GM18505 (cell line): Measurements from ENCODE around the gene GNGT2.

Experiments
- ATAC-seq: cut with Tn5 transposase; IDR thresholded peaks from one replicate; pipeline ENCODE4 v1.9.1; 2021; ENCODE audit not compliant: unreplicated experiment
- POLR2A ChIP-seq: IDR thresholded peaks from 4 replicates; pipeline ENCODE4 v1.6.1; 2011; ENCODE audit warnings: borderline replicate concordance; ENCODE audit not compliant: insufficient read depth, insufficient read length; ENCODE audit errors: extremely low read depth

GNGT2 gene

DNA sequence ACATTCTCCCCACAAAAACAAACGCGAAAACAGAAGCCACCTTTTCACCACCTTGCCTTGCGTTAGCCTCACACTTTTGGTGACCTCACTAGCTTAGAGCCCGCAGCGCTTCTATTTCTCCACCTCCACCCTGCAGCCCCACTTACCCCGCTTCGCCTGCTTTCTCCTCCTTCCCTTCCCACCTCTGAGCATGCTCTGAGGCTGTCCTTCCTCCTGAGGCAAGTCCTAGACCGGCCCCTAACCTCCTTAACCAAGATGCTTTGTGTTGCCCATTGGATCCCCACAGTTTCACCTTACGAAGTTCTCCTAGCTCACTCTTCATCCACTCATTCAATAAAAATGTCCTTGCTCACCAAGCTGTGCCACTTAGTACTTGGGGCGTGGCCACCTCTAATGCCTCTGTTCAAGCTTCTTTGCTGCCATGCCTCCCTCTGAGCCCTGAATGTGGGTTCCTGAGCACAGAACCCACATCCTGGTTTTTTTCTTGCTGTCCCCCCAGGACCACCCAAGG lies 1.3 kb downstream of the GNGT2 start:
- ATAC-seq = no peak

GRCh38 chr17:49204516-49204915 lies 5.9 kb downstream of the GNGT2 start:
- no peak for ATAC-seq
- TF ChIP-seq POLR2A = no peak

More for the DNA sequence above, 1.3 kb downstream of the GNGT2 start:
- no peak for TF ChIP-seq POLR2A

GRCh38 chr17:49203796-49204195 lies 6.6 kb downstream of the GNGT2 start:
- ATAC-seq = no peak
- TF ChIP-seq POLR2A = no peak

GRCh38 chr17:49201481-49201927 lies 8.9 kb downstream of the GNGT2 start:
- ATAC-seq = no peak
- TF ChIP-seq POLR2A = no peak

GRCh38 chr17:49200423-49201083 lies 9.8 kb downstream of the GNGT2 start:
- ATAC-seq = no peak
- no peak for TF ChIP-seq POLR2A

GRCh38 chr17:49198211-49198610 lies 12.2 kb downstream of the GNGT2 start:
- TF ChIP-seq POLR2A = no peak
- no peak for ATAC-seq

DNA sequence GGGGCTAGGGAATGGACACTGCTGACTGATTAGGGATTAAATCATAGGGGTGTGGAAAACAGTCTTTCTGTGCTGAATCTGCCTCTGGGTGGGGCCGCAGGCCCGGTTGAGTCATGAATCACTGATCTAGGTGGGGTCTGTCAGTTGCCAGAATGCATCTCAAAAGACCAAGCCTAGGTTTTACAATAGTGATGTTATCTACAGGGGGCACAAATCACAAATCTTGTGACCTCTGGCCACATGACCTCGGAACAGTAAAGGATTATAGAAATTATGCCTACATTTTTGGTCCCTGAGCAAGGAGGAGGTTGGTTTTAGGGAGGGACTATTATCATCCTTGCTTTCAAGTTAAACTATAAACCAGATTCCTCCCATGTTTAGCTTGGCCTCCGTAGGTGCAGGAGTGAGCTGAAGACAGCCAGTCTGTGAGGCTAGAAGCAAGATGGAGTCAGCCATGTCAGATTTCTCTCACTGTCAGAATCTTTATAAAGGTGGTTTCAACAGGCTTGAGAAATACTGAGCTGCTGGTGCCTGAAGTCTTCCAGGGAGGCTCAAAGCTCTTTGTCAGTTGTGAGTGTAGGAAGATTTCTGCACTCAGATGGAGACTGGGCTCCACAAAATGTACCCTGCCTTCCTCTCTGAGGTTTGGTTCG lies 12.9 kb downstream of the GNGT2 start:
- no peak for TF ChIP-seq POLR2A
- no peak for ATAC-seq

GRCh38 chr17:49196520-49196919 lies 13.9 kb downstream of the GNGT2 start:
- TF ChIP-seq POLR2A = no peak
- ATAC-seq = no peak

GRCh38 chr17:49195751-49196150 lies 14.6 kb downstream of the GNGT2 start:
- no peak for TF ChIP-seq POLR2A
- ATAC-seq = no peak

GRCh38 chr17:49194297-49194607 lies 16.1 kb downstream of the GNGT2 start:
- TF ChIP-seq POLR2A = no peak
- ATAC-seq = no peak

DNA sequence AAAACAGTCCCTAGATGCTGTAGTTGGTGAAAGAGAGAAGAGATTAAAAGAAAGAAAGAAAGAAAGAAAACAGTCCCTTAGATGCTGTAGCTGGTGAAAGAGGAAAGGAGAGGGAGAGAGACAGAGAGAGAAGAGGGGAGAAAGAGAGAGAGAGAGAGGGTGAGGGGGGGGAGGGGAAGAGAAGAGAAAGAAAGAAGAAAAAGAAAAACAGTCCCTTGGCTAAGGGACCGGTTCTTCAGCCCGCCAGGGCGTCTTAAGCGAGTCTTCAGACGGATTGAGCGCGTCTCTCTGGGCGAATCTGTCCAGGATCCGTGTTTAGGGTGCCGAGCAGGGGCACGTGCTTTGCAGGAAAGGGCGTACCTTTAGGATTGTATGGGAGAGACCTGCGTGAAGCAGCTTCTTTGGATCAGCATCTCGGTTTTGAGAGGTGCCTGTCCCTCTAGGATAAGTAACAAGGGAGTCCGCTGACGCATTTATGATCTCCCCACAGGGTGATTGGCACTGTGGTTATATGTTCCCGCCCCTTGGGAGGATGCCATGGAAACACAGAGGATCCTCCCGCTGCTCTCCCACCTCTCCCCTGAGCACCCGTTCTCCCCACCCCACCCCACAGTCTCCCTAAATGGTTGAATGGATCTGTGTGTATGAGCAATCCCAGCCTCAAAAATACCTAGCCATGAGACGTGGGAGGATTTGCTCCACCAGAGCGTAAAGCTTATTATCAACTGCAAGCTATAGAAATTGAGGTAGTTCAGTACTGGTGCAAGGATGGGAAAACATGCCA lies 16.7 kb downstream of the GNGT2 start:
- TF ChIP-seq POLR2A = peak; percentile 61
- no peak for ATAC-seq

- peak; percentile 37 for ATAC-seq
- peak; percentile 61 for TF ChIP-seq POLR2A
These were observed 18.2 kb downstream of the GNGT2 start for GRCh38 chr17:49191917-49192741.

- no peak for TF ChIP-seq POLR2A
- ATAC-seq = no peak
These were observed 18.9 kb downstream of the GNGT2 start for GRCh38 chr17:49191409-49191916.
